Measurements from ENCODE around the gene CNTNAP1. TPM values are rescaled to one million over a fixed set of nuclear protein-coding genes. Genes with fewer than 3 reads are reported as not detected.

The CNTNAP1 gene
- total and polyA plus RNA-seq, 9 of the 15 experiments (the other 6 are each of a cell fraction or from before 2014, with no cell fraction given): 0.10 to 1.8 (median 0.62) TPM

GRCh38 chr17:42744806-42745617 is 62.7 kb downstream of the CNTNAP1 start, which contains the start of gene EZH1 (continued):
- TF ChIP-seq, protein P1, sequence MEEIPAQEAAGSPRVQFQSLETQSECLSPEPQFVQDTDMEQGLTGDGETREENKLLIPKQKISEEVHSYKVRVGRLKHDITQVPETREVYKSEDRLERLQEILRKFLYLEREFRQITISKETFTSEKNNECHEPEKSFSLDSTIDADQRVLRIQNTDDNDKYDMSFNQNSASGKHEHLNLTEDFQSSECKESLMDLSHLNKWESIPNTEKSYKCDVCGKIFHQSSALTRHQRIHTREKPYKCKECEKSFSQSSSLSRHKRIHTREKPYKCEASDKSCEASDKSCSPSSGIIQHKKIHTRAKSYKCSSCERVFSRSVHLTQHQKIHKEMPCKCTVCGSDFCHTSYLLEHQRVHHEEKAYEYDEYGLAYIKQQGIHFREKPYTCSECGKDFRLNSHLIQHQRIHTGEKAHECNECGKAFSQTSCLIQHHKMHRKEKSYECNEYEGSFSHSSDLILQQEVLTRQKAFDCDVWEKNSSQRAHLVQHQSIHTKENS (CRISPR knock-in tag; IDR thresholded peaks at IDR 0.05): no peak
- TF ChIP-seq ZNF224 (CRISPR knock-in tag; IDR thresholded peaks at IDR 0.05) (no peak), NR0B1 (IDR thresholded peaks at IDR 0.05; ENCODE audit: partially characterized antibody) (no peak), ELF4 (CRISPR knock-in tag; IDR thresholded peaks at IDR 0.05) (no peak), DNMT1 (IDR thresholded peaks at IDR 0.05) (no peak), MBD1 (CRISPR knock-in tag; IDR thresholded peaks at IDR 0.05) (no peak), ARID1B (IDR thresholded peaks at IDR 0.05) (no peak), KLF6 (CRISPR knock-in tag; IDR thresholded peaks at IDR 0.05; ENCODE audit: borderline replicate concordance) (no peak), FIP1L1 (IDR thresholded peaks at IDR 0.05; ENCODE audit: low read depth, low read length, poor library complexity, severe bottlenecking) (no peak), HDAC3 (IDR thresholded peaks at IDR 0.05; ENCODE audit: borderline replicate concordance, partially characterized antibody) (no peak), ZNF12 (CRISPR knock-in tag; IDR thresholded peaks at IDR 0.05) (no peak), CBX1 (IDR thresholded peaks at IDR 0.05; ENCODE audit: low read depth) (peak; percentile 63; the same call in 1 of the 2 replicates), SRSF3 (IDR thresholded peaks at IDR 0.05; ENCODE audit: insufficient read depth, low read length) (no peak), LARP7 (IDR thresholded peaks at IDR 0.05) (no peak), SREBF1 (IDR thresholded peaks at IDR 0.05; ENCODE audit: borderline replicate concordance, low read depth, low read length) (no peak), POLR2A (conservative IDR thresholded peaks at IDR 0.05) (peak; percentile 77), PTRF (tag; IDR thresholded peaks at IDR 0.05) (no peak), RNF2 (IDR thresholded peaks at IDR 0.05) (peak; percentile 83), IRF1 (CRISPR knock-in tag; IDR thresholded peaks at IDR 0.05; ENCODE audit: borderline replicate concordance) (0 out of 2 replicates have a peak, but pooled peaks have one; percentile 41), PHF20 (IDR thresholded peaks at IDR 0.05; ENCODE audit: partially characterized antibody) (no peak), CBFA2T2 (conservative IDR thresholded peaks at IDR 0.05) (no peak), SIX5 (IDR thresholded peaks at IDR 0.05; ENCODE audit: borderline replicate concordance in 1 of 2, insufficient read depth in 1 of 2, low read depth in 1 of 2, low read length in 2 of 2) (no peak), ILK (tag; IDR thresholded peaks at IDR 0.05; ENCODE audit: borderline replicate concordance, low read depth) (no peak), GABPB2 (CRISPR knock-in tag; conservative IDR thresholded peaks at IDR 0.05) (no peak)

Measured in K562 (cell line).